ENCODE data around the gene C16orf78.

Gene C16orf78

GRCh38 chr16:49398761-49399160 is 25.2 kb downstream of the C16orf78 start:
- DNase-seq, result no peak

- DNase-seq, result no peak
Measured at GRCh38 chr16:49399594-49400364, 26.2 kb downstream of the C16orf78 start.

DNA sequence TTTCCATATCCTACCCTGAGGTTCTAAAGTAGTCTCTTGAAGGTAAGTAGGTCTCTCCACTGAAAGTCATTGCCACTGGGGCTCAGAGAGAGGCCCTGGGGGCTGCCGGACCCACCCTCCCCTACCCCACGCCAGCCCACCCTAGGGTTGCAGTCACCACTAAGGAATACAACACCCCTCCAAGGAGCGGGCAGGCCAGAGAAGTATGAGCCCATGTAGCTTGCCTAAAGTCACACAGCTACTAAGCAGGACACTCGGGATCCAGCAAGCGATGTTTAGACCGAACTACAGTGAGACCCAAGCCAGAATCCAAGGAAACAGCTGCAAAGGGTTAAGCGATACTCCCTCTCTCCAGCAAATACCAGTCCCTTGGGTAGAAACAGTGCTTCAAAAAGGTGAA is 27.0 kb downstream of the C16orf78 start:
- DNase-seq, result no peak

DNA sequence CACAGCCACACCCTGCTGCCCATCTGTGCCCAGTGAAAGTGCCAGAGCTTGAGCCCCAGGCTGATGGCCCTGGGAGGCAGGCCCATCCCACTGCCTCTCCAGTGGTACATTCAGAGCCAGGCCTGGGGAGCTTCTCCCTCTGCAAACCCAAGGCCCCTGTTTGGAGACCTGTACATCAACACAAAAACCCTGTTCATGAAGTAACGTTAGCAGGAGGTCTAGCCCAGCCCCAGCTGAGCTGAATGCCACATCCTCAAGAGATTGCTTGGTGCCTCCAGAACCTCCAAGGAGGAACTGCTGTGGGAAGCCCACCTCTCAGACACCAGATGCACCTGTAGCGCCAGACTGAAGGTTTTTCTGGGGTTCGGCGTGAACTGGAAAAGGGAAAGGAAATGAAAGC is 31.5 kb downstream of the C16orf78 start:
- no peak for DNase-seq

- DNase-seq, result no peak
Measured at GRCh38 chr16:49405530-49405929, 31.9 kb downstream of the C16orf78 start.

- peak; percentile 63 for DNase-seq
Measured at GRCh38 chr16:49407873-49408550, 34.4 kb downstream of the C16orf78 start.

- no peak for DNase-seq
Measured at GRCh38 chr16:49409121-49409520, 35.5 kb downstream of the C16orf78 start.

DNA sequence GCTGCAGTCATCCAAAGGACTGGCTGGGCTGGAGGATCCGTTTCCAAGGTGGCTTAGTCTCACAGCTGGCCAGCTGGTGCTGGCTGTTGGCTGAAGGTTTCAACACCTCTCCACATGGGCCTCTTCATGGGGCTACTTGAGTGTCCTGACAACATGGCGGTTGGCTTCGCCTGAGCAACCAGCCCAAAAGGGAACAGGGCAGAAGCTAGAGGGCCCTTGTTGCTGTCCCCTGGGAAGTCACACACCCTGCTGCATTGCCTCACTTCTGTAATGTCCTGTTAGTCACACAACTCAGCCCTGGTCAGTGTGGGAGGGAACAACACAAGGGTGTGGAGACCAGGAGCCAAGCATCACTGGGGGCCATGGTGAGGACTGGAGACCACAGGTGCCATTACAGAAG is 36.6 kb downstream of the C16orf78 start:
- DNase-seq, result no peak

- no peak for DNase-seq
Measured at GRCh38 chr16:49411121-49411970, 37.7 kb downstream of the C16orf78 start.

DNA sequence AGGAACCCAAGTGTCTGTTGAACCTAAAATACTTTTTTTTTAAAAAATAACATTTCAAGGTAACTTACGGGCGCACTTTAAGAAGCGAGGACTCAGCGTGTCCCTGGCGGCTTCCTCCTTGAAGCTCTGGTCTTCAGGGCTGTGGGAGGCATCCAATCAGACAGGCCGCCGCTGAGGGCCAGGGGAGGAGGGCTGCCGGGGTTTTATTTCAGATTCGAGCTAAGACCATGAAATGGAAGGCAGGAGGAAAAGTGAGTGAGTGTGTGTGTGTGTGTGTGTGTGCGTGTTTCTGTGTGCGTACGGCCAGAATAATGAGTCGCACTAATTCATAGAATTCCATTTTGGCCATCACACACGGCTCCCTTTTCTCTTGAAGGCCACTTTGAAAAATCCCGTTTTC is 41.1 kb downstream of the C16orf78 start:
- no peak for DNase-seq

DNA sequence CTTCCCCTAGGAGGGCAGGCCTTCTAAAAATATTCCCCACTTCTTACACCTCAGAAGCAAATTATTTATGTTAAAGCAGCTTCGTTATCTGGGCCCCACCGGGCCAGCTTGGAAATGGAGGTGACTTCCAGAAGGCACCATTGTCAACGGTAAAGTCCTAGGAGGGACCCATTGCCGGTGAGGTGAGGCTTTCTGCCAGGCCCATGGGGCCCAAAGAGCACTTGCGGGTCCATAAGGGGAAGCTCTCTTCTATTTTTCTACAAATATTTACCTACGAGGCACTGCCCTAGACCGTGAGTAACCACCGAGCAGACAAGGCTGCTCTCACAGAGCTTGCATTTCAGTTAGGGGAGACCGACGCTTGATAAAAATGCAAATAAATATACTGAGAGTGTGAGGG is 41.5 kb downstream of the C16orf78 start:
- no peak for DNase-seq

- no peak for DNase-seq
Measured at GRCh38 chr16:49416001-49416675, 42.5 kb downstream of the C16orf78 start.

- DNase-seq, result no peak
Measured at GRCh38 chr16:49417354-49417753, 43.8 kb downstream of the C16orf78 start.

- DNase-seq, result no peak
Measured at GRCh38 chr16:49419006-49419405, 45.4 kb downstream of the C16orf78 start.

- DNase-seq, result no peak
Measured at GRCh38 chr16:49419862-49420261, 46.3 kb downstream of the C16orf78 start.

GRCh38 chr16:49422896-49423295 is 49.3 kb downstream of the C16orf78 start:
- no peak for DNase-seq

GRCh38 chr16:49424961-49425360 is 51.4 kb downstream of the C16orf78 start:
- DNase-seq, result no peak

DNA sequence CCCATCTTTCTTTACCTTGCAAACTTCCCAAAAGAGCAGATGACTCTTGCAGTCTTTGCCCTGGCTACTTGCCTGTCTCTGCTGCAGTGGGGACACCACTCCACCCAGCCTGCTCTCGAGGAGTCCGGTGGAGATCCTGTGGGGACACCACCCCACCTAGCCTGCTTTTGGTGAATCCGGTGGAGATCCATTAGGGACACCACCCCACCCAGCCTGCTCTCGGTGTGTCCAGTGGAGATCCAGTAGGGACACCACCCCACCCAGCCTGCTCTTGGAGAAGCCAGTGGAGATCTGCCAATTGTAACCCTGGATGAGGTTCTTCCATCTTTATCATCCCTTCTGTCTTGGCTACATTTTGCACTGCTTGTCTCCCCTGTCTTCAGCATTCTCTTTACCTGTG is 54.2 kb downstream of the C16orf78 start:
- no peak for DNase-seq

GRCh38 chr16:49428808-49429207 is 55.2 kb downstream of the C16orf78 start:
- DNase-seq, result no peak

GRCh38 chr16:49431040-49431439 is 57.4 kb downstream of the C16orf78 start:
- no peak for DNase-seq

DNA sequence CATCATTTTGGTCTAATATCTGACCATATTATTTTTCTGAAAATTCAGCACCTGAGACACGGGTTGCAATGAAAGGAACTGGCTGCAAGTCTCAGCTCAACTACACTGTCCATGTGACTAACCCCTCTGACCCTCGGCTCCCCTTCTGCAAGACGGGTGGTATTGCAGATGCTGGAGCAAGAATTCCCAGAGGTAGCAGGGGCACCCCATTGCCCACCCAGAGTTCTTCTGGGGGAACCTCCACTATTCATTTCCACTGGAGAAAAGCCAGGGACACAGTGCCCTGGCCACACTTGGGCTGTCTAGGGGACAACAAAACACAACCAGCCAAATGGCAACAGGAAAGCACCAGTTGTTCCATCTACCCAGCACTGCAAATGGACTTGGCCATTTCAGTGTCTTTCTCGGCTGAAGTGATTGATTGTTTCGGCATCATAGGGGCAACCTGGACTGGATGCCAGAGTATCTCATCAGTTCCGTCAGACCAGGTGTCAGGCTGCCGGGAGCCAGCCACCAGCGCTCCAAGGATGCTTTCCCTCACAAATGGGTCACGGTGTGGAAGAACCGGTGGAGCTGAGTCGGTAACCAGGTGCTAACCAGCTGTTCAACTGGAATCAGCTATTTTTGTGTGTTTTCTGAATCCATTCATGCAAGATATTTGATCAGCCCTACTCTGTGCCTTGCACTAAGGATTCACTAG is 58.1 kb downstream of the C16orf78 start:
- no peak for DNase-seq

GRCh38 chr16:49434733-49435132 is 61.1 kb downstream of the C16orf78 start:
- DNase-seq, result no peak
